ENCODE data around the gene VAMP2. TPM values are rescaled to one million over a fixed set of nuclear protein-coding genes. Genes with fewer than 3 reads are reported as not detected.

Gene VAMP2
- total and polyA plus RNA-seq, 9 of the 15 experiments (the other 6 are each of a cell fraction or from before 2014, with no cell fraction given) = 2.3 to 31.8 (median 6.0) TPM

GRCh38 chr17:8109661-8110455, 52.9 kb downstream of the VAMP2 start:
- H3K4me1 ChIP-seq (replicated peaks in 1 of 2; ENCODE audit: control insufficient read depth in 2 of 2, insufficient read depth in 2 of 2, low read length in 2 of 2) = peaks cover 10 to 19% of the 10 kb centered on the region in 2 experiments; a peak in 4 of 5 replicates
- intact Hi-C loops (cut with micrococcal nuclease) = loop anchor here (1.0 to 5.0 kb wide), 2 partner anchors 17 to 38 kb away; no protein-coding TSS in a partner anchor
- H3K9me3 ChIP-seq (replicated peaks; ENCODE audit: control insufficient read depth, insufficient read depth, low read depth, low read length) = no peaks in the 10 kb centered on the region
- ChIA-PET POLR2A (interaction anchor here (0.6 to 0.8 kb wide), 2 partner anchors 25 to 222 kb away, joined by 3 read pairs; no protein-coding TSS in a partner anchor), CTCF (ENCODE audit: low intra/inter-chr PET ratio) (interaction anchor here (0.6 to 4.4 kb wide), 4 partner anchors 16 to 49 kb away, joined by 3 to 24 read pairs (median 11); no protein-coding TSS in a partner anchor)
- H4K20me1 ChIP-seq (replicated peaks; ENCODE audit: control insufficient read depth, insufficient read depth, low read length) = no peaks in the 10 kb centered on the region
- FAIRE-seq = no peak
- peak; percentile 95 for ATAC-seq
- in situ Hi-C loops (cut with MboI) = loop anchor here (5.0 kb wide), 1 partner anchor 33 kb away; no protein-coding TSS in a partner anchor
- H3K36me3 ChIP-seq (ENCODE audit: control insufficient read depth, insufficient read depth, low read length) = no peaks in the 10 kb centered on the region
- peak overlapping the region; percentile 38 for H3K4me3 ChIP-seq
- H3K27ac ChIP-seq (ENCODE audit: extremely low read depth, low read depth, low read length) = no peak overlapping the region
- H3K9ac ChIP-seq (ENCODE audit: insufficient read depth in 1 of 2, low read depth in 2 of 2, low read length in 2 of 2) = peak overlapping the region in 1 of 2 experiments; percentile 68; a peak in 2 of 4 replicates
- 1% methylated on average over 25 of the region's 63 CpGs for WGBS (ENCODE audit: insufficient coverage, low coverage, missing lambda C conversion rate)
- peak; percentile 73 to 81 (median 78) for DNase-seq (ENCODE audit: extremely low read depth in 1 of 4, low spot score in 3 of 4)
- H3K27me3 ChIP-seq (ENCODE audit: control insufficient read depth in 2 of 2, insufficient read depth in 2 of 2, low read length in 2 of 2) = peaks cover 3 to 10% of the 10 kb centered on the region in 2 experiments; a peak in 3 of 5 replicates
- peak overlapping the region; percentile 81 for H2AFZ ChIP-seq (ENCODE audit: low read depth, low read length)
- no peaks in the 10 kb centered on the region for H3K79me2 ChIP-seq (ENCODE audit: control insufficient read depth, insufficient read depth, low read length)
- no TSS peak for BruUV-seq (replicated peaks)
- peak overlapping the region; percentile 80 for H3K4me2 ChIP-seq (ENCODE audit: insufficient read depth, low read length)
- H3K9me1 ChIP-seq (ENCODE audit: control insufficient read depth, insufficient read depth, low read length) = no peaks in the 10 kb centered on the region
- TF ChIP-seq ARID2 (IDR thresholded peaks at IDR 0.05) (0 out of 2 replicates have a peak, but pooled peaks have one; percentile 33), RBM15 (IDR thresholded peaks at IDR 0.05; ENCODE audit: insufficient read depth, low read length) (no peak), ZSCAN29 (IDR thresholded peaks at IDR 0.05) (no peak), HMGN3 (IDR thresholded peaks at IDR 0.05; ENCODE audit: borderline replicate concordance, extremely low read depth, insufficient read length, low read depth, low read length) (peak; percentile 55), CHD1 (IDR thresholded peaks at IDR 0.05; ENCODE audit: low read length) (no peak), TRIM28 (IDR thresholded peaks at IDR 0.05) (no peak), NR2C1 (IDR thresholded peaks at IDR 0.05) (no peak), NR2C1 (tag; IDR thresholded peaks at IDR 0.05) (no peak), ZFP1 (CRISPR knock-in tag; IDR thresholded peaks at IDR 0.05) (no peak), ZNF778 (CRISPR knock-in tag; IDR thresholded peaks at IDR 0.05) (no peak), ZNF609 (CRISPR knock-in tag; IDR thresholded peaks at IDR 0.05; ENCODE audit: borderline replicate concordance) (no peak), ZEB2 (IDR thresholded peaks at IDR 0.05) (peak; percentile 91), PRMT5 (CRISPR knock-in tag; IDR thresholded peaks at IDR 0.05) (no peak), CC2D1A (IDR thresholded peaks at IDR 0.05) (0 out of 2 replicates have a peak, but pooled peaks have one; percentile 21), NCOA2 (IDR thresholded peaks at IDR 0.05; ENCODE audit: partially characterized antibody in 2 of 2) (no peak), SRSF7 (optimal IDR thresholded peaks at IDR 0.05; ENCODE audit: low read depth, low read length) (no peak), CBFB (CRISPR knock-in tag; IDR thresholded peaks at IDR 0.05) (peak; percentile 28; the same call in 1 of the 2 replicates), DPF2 (IDR thresholded peaks at IDR 0.05) (no peak), CBX3 (IDR thresholded peaks at IDR 0.05; ENCODE audit: borderline replicate concordance in 1 of 2, low read length in 2 of 2) (no peak), ZZZ3 (IDR thresholded peaks at IDR 0.05) (no peak)
